VCaP (cell line): ENCODE measurements around the gene SLAIN2.

ENCODE experiments used
- H3K27ac ChIP-seq: fragments of 450-650 bp; 2 replicates; pipeline ENCODE4 v1.5.1; 2017
- TF ChIP-seq, protein P1 (sequence below): fragments of 450-650 bp; conservative IDR thresholded peaks from 2 replicates; pipeline ENCODE4 v1.5.1; 2017; ENCODE audit warnings: mild to moderate bottlenecking, moderate library complexity

The SLAIN2 gene

GRCh38 chr4:48336146-48336870, 5.0 kb upstream of the SLAIN2 start:
- H3K27ac ChIP-seq: peak overlapping the region; percentile 67
- TF ChIP-seq, protein P1, sequence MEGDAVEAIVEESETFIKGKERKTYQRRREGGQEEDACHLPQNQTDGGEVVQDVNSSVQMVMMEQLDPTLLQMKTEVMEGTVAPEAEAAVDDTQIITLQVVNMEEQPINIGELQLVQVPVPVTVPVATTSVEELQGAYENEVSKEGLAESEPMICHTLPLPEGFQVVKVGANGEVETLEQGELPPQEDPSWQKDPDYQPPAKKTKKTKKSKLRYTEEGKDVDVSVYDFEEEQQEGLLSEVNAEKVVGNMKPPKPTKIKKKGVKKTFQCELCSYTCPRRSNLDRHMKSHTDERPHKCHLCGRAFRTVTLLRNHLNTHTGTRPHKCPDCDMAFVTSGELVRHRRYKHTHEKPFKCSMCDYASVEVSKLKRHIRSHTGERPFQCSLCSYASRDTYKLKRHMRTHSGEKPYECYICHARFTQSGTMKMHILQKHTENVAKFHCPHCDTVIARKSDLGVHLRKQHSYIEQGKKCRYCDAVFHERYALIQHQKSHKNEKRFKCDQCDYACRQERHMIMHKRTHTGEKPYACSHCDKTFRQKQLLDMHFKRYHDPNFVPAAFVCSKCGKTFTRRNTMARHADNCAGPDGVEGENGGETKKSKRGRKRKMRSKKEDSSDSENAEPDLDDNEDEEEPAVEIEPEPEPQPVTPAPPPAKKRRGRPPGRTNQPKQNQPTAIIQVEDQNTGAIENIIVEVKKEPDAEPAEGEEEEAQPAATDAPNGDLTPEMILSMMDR: no peak

- H3K27ac ChIP-seq: peak overlapping the region; percentile 99
- TF ChIP-seq, protein P1: no peak
Observed at GRCh38 chr4:48337731-48338130, 3.6 kb upstream of the SLAIN2 start.

- H3K27ac ChIP-seq: peak overlapping the region; percentile 99
Observed at GRCh38 chr4:48339642-48340041, 1.7 kb upstream of the SLAIN2 start.

DNA sequence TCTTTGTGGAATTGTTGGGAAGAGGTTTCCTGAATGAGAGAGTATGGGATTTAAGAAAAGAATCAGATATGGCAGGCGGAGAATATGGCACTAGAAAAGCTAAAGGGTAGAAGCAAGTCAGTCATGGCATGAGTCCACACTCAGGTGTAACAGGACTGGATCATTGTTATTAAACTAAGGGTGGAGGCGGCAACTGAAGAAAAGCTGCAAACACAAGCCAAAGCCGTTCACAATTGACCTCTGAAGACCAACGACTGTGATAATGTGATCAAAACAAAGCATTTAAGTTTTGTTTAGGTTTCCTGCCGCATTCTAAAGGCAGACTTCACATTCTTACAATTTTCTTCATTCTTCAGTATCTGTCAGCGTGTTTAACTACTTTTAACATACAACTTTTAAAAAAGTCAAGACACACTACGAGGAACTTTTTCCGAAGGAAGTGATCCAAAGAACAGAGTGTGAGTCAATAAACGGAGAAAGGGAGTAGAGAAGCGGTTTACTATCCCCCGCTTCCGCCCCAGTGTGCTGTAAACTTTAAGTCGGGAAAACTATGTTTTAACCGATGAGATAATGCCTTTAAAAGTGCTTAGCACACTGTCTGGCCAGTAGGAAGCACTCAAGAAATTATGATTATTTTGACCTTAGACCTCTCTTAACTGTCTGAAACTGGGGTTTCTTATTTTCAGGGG, 909 bp upstream of the SLAIN2 start:
- TF ChIP-seq, protein P1: no peak
- peak overlapping the region; percentile 99 for H3K27ac ChIP-seq

More at GRCh38 chr4:48339642-48340041, 1.7 kb upstream of the SLAIN2 start:
- TF ChIP-seq, protein P1: no peak

- peak overlapping the region; percentile 99 for H3K27ac ChIP-seq
- TF ChIP-seq, protein P1: no peak
Observed at GRCh38 chr4:48341776-48342605, 662 bp downstream of the SLAIN2 start.

DNA sequence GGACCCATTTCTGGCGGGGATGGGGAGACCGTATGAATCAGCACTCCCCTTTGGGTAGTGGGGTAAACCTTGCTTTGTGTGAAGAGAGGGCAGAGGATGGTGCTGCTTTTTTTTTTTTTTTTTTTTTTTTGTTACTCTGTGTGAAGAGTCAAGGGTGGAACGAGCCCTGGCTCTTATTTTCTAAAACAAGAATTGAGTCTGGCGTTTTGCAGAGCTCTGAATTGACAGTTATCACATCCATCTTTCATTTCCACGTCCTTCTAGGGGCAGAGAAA, 1.2 kb downstream of the SLAIN2 start:
- H3K27ac ChIP-seq: peak overlapping the region; percentile 99
- TF ChIP-seq, protein P1: no peak

- H3K27ac ChIP-seq: peak overlapping the region; percentile 99
- TF ChIP-seq, protein P1: no peak
Observed at GRCh38 chr4:48343035-48343434, 1.7 kb downstream of the SLAIN2 start.
